Keratinocyte (primary cell): Measurements from ENCODE around the gene SLC34A3.

ENCODE experiments used
- CTCF ChIP-seq, 3 experiments: IDR thresholded peaks in 1 of 3; conservative IDR thresholded peaks in 1 of 3; optimal IDR thresholded peaks in 1 of 3; 2 replicates in 2 of 3; 3 replicates in 1 of 3; pipeline versions ENCODE3 to v1.5.1; 2011; ENCODE audit warnings: low read length in 3 of 3, mild to moderate bottlenecking in 3 of 3, moderate library complexity in 2 of 3, control low read depth in 1 of 3, inconsistent platforms in 1 of 3; ENCODE audit not compliant: insufficient read depth in 2 of 3; ENCODE audit errors: extremely low read depth in 1 of 3
- EZH2 ChIP-seq: IDR thresholded peaks from one replicate; pipeline ENCODE4 v1.6.1; 2012; ENCODE audit warnings: inconsistent platforms, mild to moderate bottlenecking, low read length, moderate library complexity

DNA sequence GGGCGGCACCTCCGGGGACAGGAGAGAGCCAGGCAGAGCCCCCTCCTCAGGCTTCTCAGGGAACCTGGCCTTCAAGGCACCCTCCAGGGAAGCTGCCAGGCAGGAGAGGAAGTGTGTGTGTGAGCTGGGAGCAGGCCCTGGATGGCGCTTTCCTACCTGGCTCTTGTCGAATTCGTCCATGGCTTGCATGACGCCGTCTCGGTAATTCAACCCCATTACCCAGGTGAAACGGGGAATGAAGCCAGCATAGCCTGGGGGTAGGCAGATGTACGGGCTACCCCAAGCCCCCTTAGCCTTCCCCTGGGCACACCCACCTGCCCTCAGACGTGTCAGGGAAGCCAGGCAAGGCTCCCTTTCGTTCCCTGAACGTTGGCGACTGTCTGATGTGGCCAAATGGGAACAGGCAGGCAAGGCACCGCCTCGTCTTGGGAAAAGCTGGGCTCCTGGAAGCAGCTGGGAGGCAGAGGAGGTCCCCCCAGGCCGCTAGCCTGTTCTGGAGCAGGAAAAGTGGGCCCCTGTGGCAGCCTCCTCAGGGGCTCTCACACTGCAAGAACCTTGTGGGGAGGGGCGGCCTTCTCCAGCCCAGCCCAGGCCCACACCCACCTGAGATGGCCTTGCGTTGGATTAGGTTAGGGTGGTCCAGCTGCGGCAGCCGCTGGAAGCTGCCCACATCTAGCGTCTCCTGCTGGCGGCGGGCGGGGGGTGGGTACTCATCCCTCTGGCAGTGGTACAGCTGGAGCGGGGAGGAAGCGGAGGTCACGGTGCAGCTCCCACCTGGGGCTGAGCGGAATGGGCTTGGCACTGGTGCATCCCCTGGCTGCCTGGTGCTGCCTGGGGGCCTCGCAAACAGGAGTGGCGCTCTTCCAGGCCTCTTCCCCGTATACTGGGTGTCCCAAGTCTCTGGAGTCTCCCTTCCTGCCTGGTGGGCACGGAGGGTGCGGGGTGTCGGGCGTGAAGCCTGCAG, 14.1 kb downstream of the SLC34A3 start:
- peak in 1 of 3 experiments; percentile 16 for TF ChIP-seq CTCF (optimal IDR thresholded peaks at IDR 0.05 in 1 of 3, IDR thresholded peaks at IDR 0.05 in 1 of 3, conservative IDR thresholded peaks at IDR 0.05 in 1 of 3; ENCODE audit: extremely low read depth in 1 of 3, insufficient read depth in 2 of 3, low read length in 3 of 3)
- no peak for TF ChIP-seq EZH2
